ENCODE data around the gene TBCC. TPM values are rescaled to one million over a fixed set of nuclear protein-coding genes. Genes with fewer than 3 reads are reported as not detected.
"Not testable (repeated sequence)": the region's sequence is repeated elsewhere in the genome, so short reads cannot be mapped to it uniquely, and the experiment has no call there.

TBCC gene
- total RNA-seq, 2 experiments from 2014 or later: 26.7 to 29.1 TPM

GRCh38 chr6:42783177-42783875, 37.4 kb upstream of the TBCC start:
- Mint-ChIP-seq H3K4me1 (ENCODE audit: low read depth) (peaks cover 22% of the 10 kb centered on the region), H3K36me3 (ENCODE audit: low read depth) (peaks cover 28% of the 10 kb centered on the region), H3K27me3 (ENCODE audit: low read depth) (no peaks in the 10 kb centered on the region), H3K4me3 (peak overlapping the region; percentile 92), H3K9me3 (ENCODE audit: insufficient read depth) (no peaks in the 10 kb centered on the region), H3K27ac (peak overlapping the region; percentile 96)
- ATAC-seq: peak; percentile 68
- CTCF ChIA-PET: interaction anchor here (1.0 to 1.3 kb wide), 4 partner anchors 12 to 99 kb away, joined by 3 to 4 read pairs (median 4); partner anchors contain the start of gene RPL7L1
- peak; percentile 76 for DNase-seq
- POLR2A ChIA-PET: interaction anchor here (0.5 to 8.5 kb wide), 14 partner anchors 9 to 391 kb away, joined by 3 to 181 read pairs (median 5); partner anchors contain the start of genes CNPY3, RPL7L1 and TBCC

DNA sequence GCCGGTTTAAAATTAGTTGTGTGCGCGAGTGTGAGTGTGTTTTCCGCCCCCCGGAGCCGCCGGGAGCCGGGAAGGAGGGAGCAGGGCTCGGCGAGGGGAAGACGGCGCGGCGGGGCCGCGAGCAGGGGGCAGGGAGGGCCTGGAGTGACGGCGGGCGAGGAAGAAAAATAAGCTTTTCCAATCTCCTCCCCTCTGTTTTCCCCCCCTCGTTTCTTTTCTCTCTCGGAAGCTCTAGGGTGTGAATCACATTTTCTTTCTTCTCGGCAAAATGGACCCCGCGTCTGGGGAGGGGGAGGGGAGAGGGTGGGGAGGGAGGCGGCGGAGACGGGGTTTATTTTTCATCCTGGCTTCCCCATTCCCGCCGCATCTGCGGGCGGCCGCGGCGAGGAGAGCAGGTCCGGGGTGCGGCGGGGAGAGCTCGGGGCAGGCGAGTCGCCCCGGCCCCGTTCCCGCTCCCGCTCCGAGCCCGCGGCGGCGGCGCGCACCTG, 36.8 kb upstream of the TBCC start:
- ATAC-seq (peak; percentile 54), DNase-seq (peak; percentile 76)
- no peaks in the 10 kb centered on the region for H3K27me3 Mint-ChIP-seq (ENCODE audit: low read depth)
- H3K4me1 Mint-ChIP-seq (ENCODE audit: low read depth): peaks cover 25% of the 10 kb centered on the region
- H3K36me3 Mint-ChIP-seq (ENCODE audit: low read depth): peaks cover 27% of the 10 kb centered on the region
- POLR2A ChIA-PET: interaction anchor here (0.5 to 8.5 kb wide), 14 partner anchors 9 to 1363 kb away, joined by 3 to 181 read pairs (median 5); partner anchors contain the start of genes CNPY3, RPL7L1 and TBCC
- CTCF ChIA-PET: interaction anchor here (1.0 to 1.3 kb wide), 3 partner anchors 12 to 100 kb away, joined by 3 to 4 read pairs (median 3); no protein-coding TSS in a partner anchor
- peak overlapping the region; percentile 95 for H3K4me3 Mint-ChIP-seq
- H3K9me3 Mint-ChIP-seq (ENCODE audit: insufficient read depth): no peaks in the 10 kb centered on the region
- peak overlapping the region; percentile 99 for H3K27ac Mint-ChIP-seq

DNA sequence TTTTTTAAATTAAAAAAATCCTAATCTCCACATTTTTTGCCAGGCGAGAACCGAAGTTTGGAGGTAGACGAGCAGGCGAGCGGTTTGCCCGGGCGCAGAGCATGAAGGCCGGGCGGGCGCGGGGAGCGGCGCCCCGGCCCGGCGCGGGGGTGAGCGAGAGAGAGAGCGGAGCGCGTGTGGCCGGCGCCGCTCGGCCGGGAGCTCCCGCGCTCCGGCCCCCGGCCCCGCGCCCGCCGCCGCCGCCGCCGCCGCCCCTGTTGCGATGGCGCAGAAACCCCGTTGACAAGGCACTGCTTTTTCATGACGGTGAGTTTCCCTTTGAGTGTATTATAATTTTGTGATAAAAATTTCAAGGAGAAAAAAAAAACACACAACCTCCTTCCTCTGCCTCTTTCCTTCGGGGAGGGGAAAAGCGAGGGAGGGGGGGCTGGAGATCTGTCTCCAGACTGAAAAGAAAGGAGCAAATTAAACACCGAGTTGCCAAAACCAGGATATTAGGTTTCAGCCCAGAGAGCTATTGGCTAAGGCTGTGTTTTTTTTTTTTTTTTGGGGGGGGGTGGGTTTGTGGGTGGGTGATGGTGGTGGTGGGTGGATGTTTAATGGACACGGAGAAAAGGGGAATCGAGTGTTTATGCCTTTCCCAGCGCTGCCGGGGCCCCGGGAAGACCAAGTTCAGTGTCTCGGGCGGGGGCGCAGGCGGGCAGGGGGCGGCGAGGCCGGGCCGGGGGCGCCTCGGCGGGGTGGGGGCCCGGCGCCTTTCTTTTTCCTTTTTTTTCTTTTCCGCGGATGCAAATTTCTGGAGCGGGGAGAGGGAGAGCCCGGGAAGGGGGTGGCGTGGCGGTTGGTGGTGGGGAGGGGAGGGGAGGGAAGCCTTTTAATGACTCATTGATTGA, 36.1 kb upstream of the TBCC start, which contains the start of gene BICRAL:
Gene BICRAL (plus strand): TSS at position 257 of the 893 bp plus-strand sequence. CDS start 39,971 bp downstream, outside the sequence.
- H3K4me3 Mint-ChIP-seq: peak within 1 kb of the TSS; percentile 95
- H3K9me3 Mint-ChIP-seq (ENCODE audit: insufficient read depth): no peaks in the 10 kb centered on the region
- peak within 1 kb of the TSS; percentile 99 for H3K27ac Mint-ChIP-seq
- H3K4me1 Mint-ChIP-seq (ENCODE audit: low read depth): peaks cover 31% of the 10 kb centered on the region
- DNase-seq (peak; percentile 71), ATAC-seq (peak; percentile 18)
- POLR2A ChIA-PET: interaction anchor here (0.6 to 8.5 kb wide), 12 partner anchors 10 to 1364 kb away, joined by 3 to 181 read pairs (median 5); partner anchors contain the start of genes CNPY3, PPP2R5D, RPL7L1 and TBCC
- CTCF ChIA-PET: interaction anchor here (1.2 to 1.6 kb wide), 3 partner anchors 10 to 100 kb away, joined by 3 to 8 read pairs (median 4); no protein-coding TSS in a partner anchor
- H3K27me3 Mint-ChIP-seq (ENCODE audit: low read depth): no peaks in the 10 kb centered on the region
- peaks cover 32% of the 10 kb centered on the region for H3K36me3 Mint-ChIP-seq (ENCODE audit: low read depth)

GRCh38 chr6:42781546-42781795, 35.6 kb upstream of the TBCC start:
- ChIA-PET CTCF (interaction anchor here (1.3 to 1.6 kb wide), 3 partner anchors 10 to 98 kb away, joined by 3 to 8 read pairs (median 3); partner anchors contain the start of gene RPL7L1), POLR2A (interaction anchor here (1.2 to 8.5 kb wide), 4 partner anchors 11 to 98 kb away, joined by 4 to 181 read pairs (median 86); partner anchors contain the start of genes RPL7L1 and TBCC)
- ATAC-seq (no peak), DNase-seq (no peak)
- Mint-ChIP-seq H3K4me3 (peak overlapping the region; percentile 95), H3K4me1 (ENCODE audit: low read depth) (peaks cover 37% of the 10 kb centered on the region), H3K27me3 (ENCODE audit: low read depth) (no peaks in the 10 kb centered on the region), H3K36me3 (ENCODE audit: low read depth) (peaks cover 32% of the 10 kb centered on the region), H3K9me3 (ENCODE audit: insufficient read depth) (no peaks in the 10 kb centered on the region), H3K27ac (peak overlapping the region; percentile 99)

- ATAC-seq: no peak
- Mint-ChIP-seq H3K27ac (no peak overlapping the region), H3K27me3 (ENCODE audit: low read depth) (no peaks in the 10 kb centered on the region), H3K4me1 (ENCODE audit: low read depth) (peaks cover 48% of the 10 kb centered on the region), H3K9me3 (ENCODE audit: insufficient read depth) (no peaks in the 10 kb centered on the region), H3K4me3 (no peak overlapping the region), H3K36me3 (ENCODE audit: low read depth) (peaks cover 20% of the 10 kb centered on the region)
- ChIA-PET POLR2A (interaction anchor here (0.6 to 8.5 kb wide), 4 partner anchors 9 to 187 kb away, joined by 3 to 181 read pairs (median 78); partner anchors contain the start of gene TBCC), CTCF (no interaction called here)
- DNase-seq: no peak
These were observed 33.6 kb upstream of the TBCC start for GRCh38 chr6:42779521-42779920.

- Mint-ChIP-seq H3K27me3 (ENCODE audit: low read depth) (no peaks in the 10 kb centered on the region), H3K4me3 (no peak overlapping the region), H3K36me3 (ENCODE audit: low read depth) (peaks cover 14% of the 10 kb centered on the region), H3K27ac (no peak overlapping the region), H3K9me3 (ENCODE audit: insufficient read depth) (no peaks in the 10 kb centered on the region), H3K4me1 (ENCODE audit: low read depth) (peaks cover 58% of the 10 kb centered on the region)
- POLR2A ChIA-PET: interaction anchor here (7.8 to 8.5 kb wide), 2 partner anchors 7 to 31 kb away, joined by 153 to 181 read pairs; partner anchors contain the start of gene TBCC
- CTCF ChIA-PET: no interaction called here
- no peak for ATAC-seq
- DNase-seq: no peak
These were observed 32.2 kb upstream of the TBCC start for GRCh38 chr6:42778122-42778521.

DNA sequence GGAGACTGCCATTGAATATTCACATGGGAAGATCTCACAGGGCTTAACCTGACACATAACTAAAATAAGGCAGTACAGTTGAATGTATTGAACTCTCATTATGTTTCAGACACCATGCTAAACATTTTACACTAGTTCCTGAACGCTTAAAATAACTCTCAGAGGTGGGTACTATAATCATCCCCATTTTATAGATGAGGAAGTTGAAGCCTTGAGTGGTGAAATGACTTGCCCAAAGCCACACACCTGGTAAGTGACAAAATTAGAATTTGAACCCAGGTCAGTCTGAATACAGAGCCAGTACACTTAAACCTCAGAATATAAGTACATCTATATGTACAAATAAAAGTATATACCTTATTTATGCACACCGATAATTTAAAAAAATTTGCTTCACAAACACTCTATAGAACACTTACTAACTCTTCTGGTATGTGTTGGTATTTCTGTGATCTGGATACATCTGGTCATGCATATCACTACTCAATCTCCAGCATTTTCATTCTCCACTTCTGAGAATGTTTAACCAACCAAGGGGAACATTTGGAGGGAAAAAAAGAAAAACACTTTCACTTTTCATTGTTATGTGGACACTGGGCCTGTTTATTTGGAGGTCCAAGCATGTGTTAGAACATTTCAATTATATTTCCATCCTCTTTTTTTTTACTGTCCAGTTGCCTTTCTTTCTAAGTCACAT, 31.4 kb upstream of the TBCC start:
- Mint-ChIP-seq H3K36me3 (ENCODE audit: low read depth) (peaks cover 16% of the 10 kb centered on the region), H3K9me3 (ENCODE audit: insufficient read depth) (no peaks in the 10 kb centered on the region), H3K4me1 (ENCODE audit: low read depth) (peaks cover 64% of the 10 kb centered on the region), H3K27ac (peak overlapping the region; percentile 62), H3K4me3 (no peak overlapping the region), H3K27me3 (ENCODE audit: low read depth) (no peaks in the 10 kb centered on the region)
- ChIA-PET CTCF (no interaction called here), POLR2A (interaction anchor here (8.5 kb wide), 1 partner anchor 30 kb away, joined by 181 read pairs; the partner anchor contains the start of gene TBCC)
- ATAC-seq (no peak), DNase-seq (no peak)

GRCh38 chr6:42774821-42775487, 29.1 kb upstream of the TBCC start:
- Mint-ChIP-seq H3K4me3 (peak overlapping the region; percentile 68), H3K4me1 (ENCODE audit: low read depth) (peaks cover 73% of the 10 kb centered on the region), H3K36me3 (ENCODE audit: low read depth) (peaks cover 16% of the 10 kb centered on the region), H3K27ac (peak overlapping the region; percentile 93)
- H3K27me3 Mint-ChIP-seq (ENCODE audit: low read depth); H3K9me3 Mint-ChIP-seq (ENCODE audit: insufficient read depth): not testable (repeated sequence)
- ATAC-seq: peak; percentile 48
- ChIA-PET CTCF (interaction anchor here (1.0 to 1.2 kb wide), 3 partner anchors 48 to 113 kb away, joined by 3 to 5 read pairs (median 4); no protein-coding TSS in a partner anchor), POLR2A (interaction anchor here (0.5 to 10.2 kb wide), 4 partner anchors 10 to 104 kb away, joined by 4 to 175 read pairs (median 5); partner anchors contain the start of genes RPL7L1 and TBCC)
- DNase-seq: peak; percentile 54

GRCh38 chr6:42774201-42774600, 28.3 kb upstream of the TBCC start:
- Mint-ChIP-seq H3K27me3 (ENCODE audit: low read depth) (no peaks in the 10 kb centered on the region), H3K4me1 (ENCODE audit: low read depth) (peaks cover 68% of the 10 kb centered on the region), H3K36me3 (ENCODE audit: low read depth) (peaks cover 16% of the 10 kb centered on the region), H3K27ac (peak overlapping the region; percentile 93), H3K4me3 (peak overlapping the region; percentile 68), H3K9me3 (ENCODE audit: insufficient read depth) (no peaks in the 10 kb centered on the region)
- CTCF ChIA-PET: interaction anchor here (1.2 kb wide), 2 partner anchors 28 to 105 kb away, joined by 3 read pairs; partner anchors contain the start of genes RPL7L1 and TBCC
- POLR2A ChIA-PET: interaction anchor here (7.2 to 10.2 kb wide), 2 partner anchors 8 to 28 kb away, joined by 153 to 175 read pairs; partner anchors contain the start of genes BICRAL and TBCC
- ATAC-seq: no peak
- DNase-seq: peak; percentile 48

DNA sequence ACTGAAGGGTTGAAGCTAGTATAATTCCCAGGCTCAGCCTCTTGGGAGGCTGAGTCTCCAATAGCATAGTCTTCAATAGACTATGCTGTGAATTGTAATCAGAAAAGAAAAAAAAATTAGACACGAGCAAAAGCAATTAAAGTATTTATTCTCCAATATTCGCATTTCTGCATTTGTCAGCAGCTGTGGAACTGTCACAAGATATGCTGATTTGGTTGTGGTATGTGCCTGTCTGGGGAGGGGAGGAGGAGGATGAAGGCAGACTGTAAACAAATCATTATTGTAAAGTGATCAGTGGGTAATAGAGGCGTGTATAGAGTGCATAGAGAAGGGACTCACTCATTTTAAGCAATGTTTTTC, 25.8 kb upstream of the TBCC start:
- ATAC-seq: peak; percentile 27
- H3K27me3 Mint-ChIP-seq (ENCODE audit: low read depth): no peaks in the 10 kb centered on the region
- H3K9me3 Mint-ChIP-seq (ENCODE audit: insufficient read depth): no peaks in the 10 kb centered on the region
- DNase-seq: peak; percentile 33
- H3K36me3 Mint-ChIP-seq (ENCODE audit: low read depth): peaks cover 17% of the 10 kb centered on the region
- H3K4me3 Mint-ChIP-seq: peak overlapping the region; percentile 72
- ChIA-PET CTCF (interaction anchor here (0.9 to 3.9 kb wide), 9 partner anchors 10 to 372 kb away, joined by 3 to 32 read pairs (median 5); partner anchors contain the start of genes BICRAL and TBCC), POLR2A (interaction anchor here (0.6 to 10.2 kb wide), 8 partner anchors 10 to 108 kb away, joined by 3 to 175 read pairs (median 5); partner anchors contain the start of genes BICRAL, RPL7L1 and TBCC)
- H3K27ac Mint-ChIP-seq: peak overlapping the region; percentile 100
- peaks cover 51% of the 10 kb centered on the region for H3K4me1 Mint-ChIP-seq (ENCODE audit: low read depth)

Data from activated CD8-positive, alpha-beta T cell treated with anti-CD3 and anti-CD28 coated beads, Interleukin-2, amount 10 ng/mL, durations not matched to agents 7 days and 5 days (primary cell).